Gastroesophageal sphincter (tissue), 4 donors: ENCODE data around the gene CACNA1D. TPM values are rescaled to one million over a fixed set of nuclear protein-coding genes. Genes with fewer than 3 reads are reported as not detected.

Source experiments
- ATAC-seq: fragments of 150-250 bp; one replicate; pipeline ENCODE4 v1.9.1; 2016; ENCODE audit warnings: mild to moderate bottlenecking, moderate library complexity
- H3K27ac ChIP-seq, 4 donors: fragments of 200-600 bp; sonication (generic) in 3 of 4; 1 replicate in 3 of 4; 2 replicates in 1 of 4; pipeline ENCODE4 v1.5.1; 2016 to 2019
- H3K27me3 ChIP-seq: fragments of 200-600 bp; sonication (generic); one replicate; pipeline ENCODE4 v1.5.1; 2019
- H3K36me3 ChIP-seq, 2 donors: fragments of 200-600 bp; sonication (generic); one replicate each; pipeline ENCODE4 v1.5.1; 2019; ENCODE audit warnings: control low read depth in 1 of 2
- H3K4me1 ChIP-seq, 3 donors: fragments of 200-600 bp; sonication (generic); 1 replicate in 2 of 3; 2 replicates in 1 of 3; pipeline ENCODE4 v1.5.1; 2016 to 2019; ENCODE audit warnings: control low read depth in 2 of 3
- H3K4me3 ChIP-seq, 2 donors: fragments of 200-600 bp; sonication (generic); one replicate each; pipeline ENCODE4 v1.5.1; 2019; ENCODE audit warnings: mild to moderate bottlenecking in 1 of 2, moderate library complexity in 1 of 2
- H3K9me3 ChIP-seq, 3 donors: fragments of 200-600 bp; sonication (generic); one replicate each; pipeline ENCODE4 v1.5.1; 2017 to 2019; ENCODE audit warnings: control low read depth in 2 of 3
- CTCF ChIP-seq, 4 experiments: fragments of 200-600 bp in 2 of 4; fragments of 450-650 bp in 2 of 4; sonication (generic) in 1 of 4; IDR thresholded peaks; one replicate each; pipeline ENCODE4 v1.5.1; 2017 to 2019; ENCODE audit warnings: antibody characterized with exemption in 4 of 4, mild to moderate bottlenecking in 2 of 4, moderate library complexity in 2 of 4
- EP300 ChIP-seq: sonication (generic); formaldehyde crosslinking; IDR thresholded peaks from one replicate; pipeline ENCODE4 v1.6.1; 2017; ENCODE audit warnings: antibody characterized with exemption, mild to moderate bottlenecking
- POLR2A ChIP-seq, 2 donors: fragments of 450-650 bp; IDR thresholded peaks; one replicate each; pipeline ENCODE4 v1.6.1; 2017; ENCODE audit warnings: antibody characterized with exemption in 2 of 2, mild to moderate bottlenecking in 2 of 2, moderate library complexity in 1 of 2
- POLR2AphosphoS5 ChIP-seq: sonication (generic); formaldehyde crosslinking; IDR thresholded peaks from one replicate; pipeline ENCODE4 v1.6.1; 2017; ENCODE audit warnings: antibody characterized with exemption
- WGBS, 2 donors: methylation state at CpG; one replicate each; pipeline ENCODE4 v1.1.5; 2018; ENCODE audit warnings: low coverage in 1 of 2; 5-methylcytosine and 5-hydroxymethylcytosine counted together
- total RNA-seq, 4 donors: library from RNA; depleted of rRNA; stranded (reverse); fragments of >200 nt; gene quantifications; one replicate each; pipeline ENCODE4 v1.1.0, GENCODE V29; 2016

The CACNA1D gene
- total RNA-seq, 4 donors from 2014 or later: 0.52 to 5.7 (median 3.6) TPM

- Histone ChIP-seq H3K4me3 (no peak overlapping the region), H3K36me3 (peaks cover 0 to 18% of the 10 kb centered on the region in 2 donors), H3K4me1 (no peaks in the 10 kb centered on the region), H3K9me3 (no peaks in the 10 kb centered on the region), H3K27me3 (no peaks in the 10 kb centered on the region), H3K27ac (no peak overlapping the region)
- ATAC-seq: no peak
- TF ChIP-seq POLR2AphosphoS5 (no peak), EP300 (no peak), POLR2A (IDR thresholded peaks at IDR 0.05) (no peak), CTCF (IDR thresholded peaks at IDR 0.05) (no peak)
- 54 to 59% methylated on average over 2 to 3 of the region's 5 CpGs for WGBS, 2 donors
Measured at GRCh38 chr3:53821631-53822121, 327.3 kb downstream of the CACNA1D start.

- Histone ChIP-seq H3K9me3 (no peaks in the 10 kb centered on the region), H3K4me1 (no peaks in the 10 kb centered on the region), H3K36me3 (peaks cover 0 to 17% of the 10 kb centered on the region in 2 donors), H3K4me3 (no peak overlapping the region), H3K27me3 (no peaks in the 10 kb centered on the region), H3K27ac (no peak overlapping the region)
- TF ChIP-seq CTCF (IDR thresholded peaks at IDR 0.05) (no peak), POLR2A (IDR thresholded peaks at IDR 0.05) (no peak), EP300 (no peak), POLR2AphosphoS5 (no peak)
- no peak for ATAC-seq
- 93 to 100% methylated on average over 1 to 2 of the region's 14 CpGs for WGBS, 2 donors
Measured at GRCh38 chr3:53822331-53822741, 327.9 kb downstream of the CACNA1D start.

- TF ChIP-seq CTCF (IDR thresholded peaks at IDR 0.05): no peak
- no peak for TF ChIP-seq POLR2AphosphoS5
- no peak for TF ChIP-seq POLR2A (IDR thresholded peaks at IDR 0.05)
- H3K4me3 ChIP-seq: no peak overlapping the region
- ATAC-seq: no peak
- no peak overlapping the region for H3K27ac ChIP-seq
- peaks cover 0 to 10% of the 10 kb centered on the region in 2 donors for H3K36me3 ChIP-seq
- H3K9me3 ChIP-seq: no peaks in the 10 kb centered on the region
- no peaks in the 10 kb centered on the region for H3K27me3 ChIP-seq
- H3K4me1 ChIP-seq: no peaks in the 10 kb centered on the region
- 100% methylated on average over 6 of the region's 67 CpGs; no CpG with 5 or more reads in 1 of the 2 donors for WGBS, 2 donors
Measured at GRCh38 chr3:53823026-53823955, 328.9 kb downstream of the CACNA1D start.

- H3K4me1 ChIP-seq: no peaks in the 10 kb centered on the region
- H3K27ac ChIP-seq: no peak overlapping the region
- peaks cover 0 to 9% of the 10 kb centered on the region in 2 donors for H3K36me3 ChIP-seq
- no peak for TF ChIP-seq CTCF (IDR thresholded peaks at IDR 0.05)
- no peak for TF ChIP-seq POLR2AphosphoS5
- no peak for TF ChIP-seq EP300
- TF ChIP-seq POLR2A (IDR thresholded peaks at IDR 0.05): no peak
- no peaks in the 10 kb centered on the region for H3K9me3 ChIP-seq
- WGBS, 2 donors: 58 to 67% methylated on average over 2 to 3 of the region's 10 CpGs
- no peak overlapping the region for H3K4me3 ChIP-seq
- ATAC-seq: no peak
- H3K27me3 ChIP-seq: no peaks in the 10 kb centered on the region
Measured at GRCh38 chr3:53823956-53824657, 329.7 kb downstream of the CACNA1D start.
